Lower leg skin (tissue), 3 donors: ENCODE measurements around the gene APOL4.

Source experiments
- CTCF ChIP-seq, 3 donors: fragments of 450-650 bp; IDR thresholded peaks; one replicate each; pipeline ENCODE4 v1.5.1; 2016; ENCODE audit warnings: antibody characterized with exemption in 3 of 3, mild to moderate bottlenecking in 3 of 3, moderate library complexity in 2 of 3
- POLR2A ChIP-seq, 2 donors: fragments of 450-650 bp; IDR thresholded peaks; one replicate each; pipeline ENCODE4 v1.6.1; 2016 to 2017; ENCODE audit warnings: antibody characterized with exemption in 2 of 2, mild to moderate bottlenecking in 1 of 2, moderate library complexity in 1 of 2

- TF ChIP-seq POLR2A (IDR thresholded peaks at IDR 0.05) (no peak), CTCF (IDR thresholded peaks at IDR 0.05) (no peak)
Observed at GRCh38 chr22:36162127-36163034, 39.2 kb downstream of the APOL4 start.
